CD14-positive monocyte (primary cell): ENCODE measurements around the gene CDK7. TPM values are rescaled to one million over a fixed set of nuclear protein-coding genes. Genes with fewer than 3 reads are reported as not detected.

Source experiments
- DNase-seq, 3 donors: peaks; one replicate each; pipeline ENCODE4 v3.0.0-alpha.2; 2011 to 2022
- H2AFZ ChIP-seq: 2 replicates; pipeline ENCODE4 v1.6.0; 2012; ENCODE audit warnings: mild to moderate bottlenecking, low read depth, low read length, inconsistent platforms; ENCODE audit not compliant: insufficient read depth, poor library complexity, severe bottlenecking
- H3K27ac ChIP-seq, 2 donors: 1 replicate in 1 of 2; 2 replicates in 1 of 2; pipeline ENCODE4 v1.5.1; 2012 to 2013; ENCODE audit warnings: low read length in 2 of 2, control low read depth in 1 of 2, inconsistent platforms in 1 of 2, low read depth in 1 of 2, mild to moderate bottlenecking in 1 of 2
- H3K27me3 ChIP-seq, 2 donors: one replicate each; pipeline versions ENCODE4 v1.6.0 to v1.6.1; 2011 to 2013; ENCODE audit warnings: low read length in 2 of 2; ENCODE audit not compliant: control insufficient read depth in 2 of 2, insufficient read depth in 2 of 2
- H3K36me3 ChIP-seq, 2 donors: replicated peaks in 1 of 2; 1 replicate in 1 of 2; 2 replicates in 1 of 2; pipeline versions ENCODE4 v1.5.1 to v1.6.1; 2012 to 2013; ENCODE audit warnings: low read length in 2 of 2, control low read depth in 1 of 2, inconsistent platforms in 1 of 2, mild to moderate bottlenecking in 1 of 2; ENCODE audit not compliant: insufficient read depth in 2 of 2, control insufficient read depth in 1 of 2
- H3K4me1 ChIP-seq, 2 donors: 1 replicate in 1 of 2; 2 replicates in 1 of 2; pipeline versions ENCODE4 v1.5.1 to v1.6.1; 2012 to 2013; ENCODE audit warnings: low read length in 2 of 2, control low read depth in 1 of 2, inconsistent platforms in 1 of 2, mild to moderate bottlenecking in 1 of 2, moderate library complexity in 1 of 2; ENCODE audit not compliant: insufficient read depth in 2 of 2, control insufficient read depth in 1 of 2
- H3K4me2 ChIP-seq: replicated peaks from 2 replicates; pipeline ENCODE3; 2012; ENCODE audit warnings: low read length, moderate library complexity, mild to moderate bottlenecking; ENCODE audit not compliant: poor library complexity, severe bottlenecking; ENCODE audit errors: extremely low read depth
- H3K4me3 ChIP-seq, 3 experiments: fragments of 200-600 bp in 1 of 3; sonication (generic) in 1 of 3; replicated peaks in 1 of 3; 1 replicate in 2 of 3; 2 replicates in 1 of 3; pipeline ENCODE4 v1.5.1; 2011 to 2013; ENCODE audit warnings: low read length in 3 of 3, mild to moderate bottlenecking in 3 of 3, control low read depth in 2 of 3, low read depth in 2 of 3, inconsistent platforms in 1 of 3, moderate library complexity in 1 of 3
- H3K79me2 ChIP-seq: 2 replicates; pipeline ENCODE4 v1.6.0; 2012; ENCODE audit warnings: mild to moderate bottlenecking, control low read depth, inconsistent platforms, low read length, moderate library complexity; ENCODE audit not compliant: insufficient read depth
- H3K9ac ChIP-seq: 2 replicates; pipeline ENCODE4 v1.6.0; 2017; ENCODE audit warnings: low read length, mild to moderate bottlenecking; ENCODE audit not compliant: insufficient read depth, poor library complexity, severe bottlenecking
- H3K9me3 ChIP-seq, 2 donors: replicated peaks in 1 of 2; 1 replicate in 1 of 2; 2 replicates in 1 of 2; pipeline versions ENCODE4 v1.5.1 to v1.6.1; 2012 to 2013; ENCODE audit warnings: low read length in 2 of 2, control low read depth in 1 of 2; ENCODE audit not compliant: control insufficient read depth in 1 of 2, insufficient read depth in 1 of 2
- H4K20me1 ChIP-seq: 2 replicates; pipeline ENCODE4 v1.6.0; 2012; ENCODE audit warnings: mild to moderate bottlenecking, low read length, control low read depth, moderate library complexity; ENCODE audit not compliant: insufficient read depth
- H3K27ac Mint-ChIP-seq, 7 donors: one replicate each; pipeline ENCODE4 v1.8.0; 2020; ENCODE audit warnings: mild to moderate bottlenecking in 7 of 7, mixed read lengths in 7 of 7, moderate library complexity in 6 of 7, inconsistent platforms in 2 of 7
- H3K27me3 Mint-ChIP-seq, 3 donors: one replicate each; pipeline ENCODE4 v1.8.0; 2021 to 2022; ENCODE audit warnings: low read depth in 3 of 3, mild to moderate bottlenecking in 3 of 3, mixed read lengths in 3 of 3, moderate library complexity in 3 of 3, inconsistent platforms in 1 of 3
- H3K36me3 Mint-ChIP-seq, 2 donors: one replicate each; pipeline ENCODE4 v1.8.0; 2020; ENCODE audit warnings: mixed read lengths in 2 of 2, inconsistent platforms in 1 of 2, mild to moderate bottlenecking in 1 of 2
- H3K4me1 Mint-ChIP-seq: one replicate; pipeline ENCODE4 v1.8.0; 2020; ENCODE audit warnings: mild to moderate bottlenecking, mixed read lengths
- H3K4me3 Mint-ChIP-seq, 2 donors: one replicate each; pipeline ENCODE4 v1.8.0; 2020; ENCODE audit warnings: mild to moderate bottlenecking in 2 of 2, mixed read lengths in 2 of 2, moderate library complexity in 1 of 2
- H3K9me3 Mint-ChIP-seq, 7 donors: one replicate each; pipeline ENCODE4 v1.8.0; 2020 to 2022; ENCODE audit warnings: mixed read lengths in 7 of 7, mild to moderate bottlenecking in 6 of 7, moderate library complexity in 6 of 7, inconsistent platforms in 2 of 7
- WGBS: methylation state at CpG from one replicate; pipeline ENCODE4 v1.1.5; 2013; ENCODE audit warnings: missing lambda C conversion rate; ENCODE audit not compliant: insufficient coverage; 5-methylcytosine and 5-hydroxymethylcytosine counted together
- intact Hi-C, 2 donors: fragments of 100-400 bp; cut with micrococcal nuclease; formaldehyde crosslinking; loops; one replicate each; pipeline versions ENCODE4 v1.15.0 to v1.15.1; 2023
- polyA plus RNA-seq, 3 donors: library from polyadenylated mRNA; depleted of rRNA in 1 of 3; unstranded in 2 of 3; stranded (reverse) in 1 of 3; fragments of 300-500 nt in 2 of 3; fragments of >200 nt in 1 of 3; fragmentation: Illumina TruSeq in 2 of 3; gene quantifications; 1 replicate in 2 of 3; 2 replicates in 1 of 3; pipeline ENCODE4 v1.2.3, GENCODE V29; 2012 to 2021
- TF ChIP-seq, protein P1 (sequence below): fragments of 200-600 bp; IDR thresholded peaks from one replicate; pipeline ENCODE4 v1.8.0; 2022; ENCODE audit warnings: antibody characterized with exemption, mild to moderate bottlenecking

CDK7 gene
- polyA plus RNA-seq, 3 donors = 12.4 to 20.4 (median 14.4) TPM

DNA sequence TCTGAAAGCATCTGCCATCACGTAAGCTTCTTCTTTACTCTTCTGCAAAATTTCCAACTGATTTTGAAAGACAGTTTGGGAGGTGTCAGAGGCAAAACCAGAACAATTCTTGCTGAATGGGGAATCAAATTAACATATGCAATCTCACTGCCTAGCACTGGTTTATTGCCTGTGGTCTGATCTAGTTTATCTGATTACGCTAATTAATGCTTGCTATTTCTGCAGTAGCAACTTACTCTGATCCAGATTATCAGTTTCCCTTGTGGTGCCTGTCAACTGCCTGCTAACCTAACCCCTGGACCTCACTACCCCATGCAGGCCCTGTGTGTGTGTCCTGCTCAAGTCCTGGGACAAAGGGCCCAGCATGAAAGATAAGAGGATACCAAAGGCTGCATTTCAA lies 57.6 kb downstream of the CDK7 start:
- Mint-ChIP-seq H3K4me1 (peaks cover 6% of the 10 kb centered on the region), H3K27me3 (no peaks in the 10 kb centered on the region), H3K36me3 (peaks cover 23 to 26% of the 10 kb centered on the region in 2 donors), H3K27ac (peak overlapping the region in 1 of 7 donors; percentile 60), H3K9me3 (no peaks in the 10 kb centered on the region), H3K4me3 (no peak overlapping the region)
- Histone ChIP-seq H3K4me2 (no peak overlapping the region), H3K27me3 (no peaks in the 10 kb centered on the region), H3K4me3 (no peak overlapping the region), H3K4me1 (no peaks in the 10 kb centered on the region), H3K9ac (no peak overlapping the region), H3K79me2 (no peaks in the 10 kb centered on the region), H3K36me3 (peaks cover 13 to 30% of the 10 kb centered on the region in 2 donors), H3K9me3 (no peaks in the 10 kb centered on the region), H4K20me1 (no peaks in the 10 kb centered on the region), H3K27ac (no peak overlapping the region), H2AFZ (no peak overlapping the region)
- TF ChIP-seq, protein P1, sequence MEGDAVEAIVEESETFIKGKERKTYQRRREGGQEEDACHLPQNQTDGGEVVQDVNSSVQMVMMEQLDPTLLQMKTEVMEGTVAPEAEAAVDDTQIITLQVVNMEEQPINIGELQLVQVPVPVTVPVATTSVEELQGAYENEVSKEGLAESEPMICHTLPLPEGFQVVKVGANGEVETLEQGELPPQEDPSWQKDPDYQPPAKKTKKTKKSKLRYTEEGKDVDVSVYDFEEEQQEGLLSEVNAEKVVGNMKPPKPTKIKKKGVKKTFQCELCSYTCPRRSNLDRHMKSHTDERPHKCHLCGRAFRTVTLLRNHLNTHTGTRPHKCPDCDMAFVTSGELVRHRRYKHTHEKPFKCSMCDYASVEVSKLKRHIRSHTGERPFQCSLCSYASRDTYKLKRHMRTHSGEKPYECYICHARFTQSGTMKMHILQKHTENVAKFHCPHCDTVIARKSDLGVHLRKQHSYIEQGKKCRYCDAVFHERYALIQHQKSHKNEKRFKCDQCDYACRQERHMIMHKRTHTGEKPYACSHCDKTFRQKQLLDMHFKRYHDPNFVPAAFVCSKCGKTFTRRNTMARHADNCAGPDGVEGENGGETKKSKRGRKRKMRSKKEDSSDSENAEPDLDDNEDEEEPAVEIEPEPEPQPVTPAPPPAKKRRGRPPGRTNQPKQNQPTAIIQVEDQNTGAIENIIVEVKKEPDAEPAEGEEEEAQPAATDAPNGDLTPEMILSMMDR = no peak
- WGBS = no CpG with 5 or more reads among the region's 2 CpGs
- DNase-seq = no peak
- intact Hi-C loops = no loop called here

- Histone ChIP-seq H3K4me2 (no peak overlapping the region), H3K36me3 (peaks cover 13 to 37% of the 10 kb centered on the region in 2 donors), H3K4me3 (no peak overlapping the region), H3K9ac (no peak overlapping the region), H3K9me3 (no peaks in the 10 kb centered on the region), H4K20me1 (no peaks in the 10 kb centered on the region), H3K79me2 (no peaks in the 10 kb centered on the region), H2AFZ (no peak overlapping the region), H3K27me3 (no peaks in the 10 kb centered on the region), H3K4me1 (no peaks in the 10 kb centered on the region), H3K27ac (no peak overlapping the region)
- Mint-ChIP-seq H3K4me1 (peaks cover 6% of the 10 kb centered on the region), H3K36me3 (peaks cover 19 to 25% of the 10 kb centered on the region in 2 donors), H3K27ac (no peak overlapping the region), H3K9me3 (no peaks in the 10 kb centered on the region), H3K4me3 (no peak overlapping the region), H3K27me3 (no peaks in the 10 kb centered on the region)
- WGBS = no CpG with 5 or more reads among the region's 1 CpG
- TF ChIP-seq, protein P1 = no peak
- intact Hi-C loops = no loop called here
- no peak for DNase-seq
These were observed 59.2 kb downstream of the CDK7 start for GRCh38 chr5:69293882-69294281.
